ACC112 (cell line): ENCODE results near the gene BCAR1.
"Not testable (repeated sequence)": the region's sequence is repeated elsewhere in the genome, so short reads cannot be mapped to it uniquely, and the experiment has no call there.

Experiments
- H2AFZ ChIP-seq: fragments of 200-600 bp; sonication (generic); one replicate; pipeline ENCODE4 v1.6.0; 2017; ENCODE audit warnings: antibody characterized with exemption, low read length; ENCODE audit not compliant: unreplicated experiment
- H3K27ac ChIP-seq: fragments of 200-600 bp; sonication (generic); 2 replicates; pipeline ENCODE4 v1.5.1; 2014; ENCODE audit warnings: low read depth, mild to moderate bottlenecking, antibody characterized with exemption, low read length, moderate library complexity
- H3K27me3 ChIP-seq: fragments of 200-600 bp; sonication (generic); 2 replicates; pipeline ENCODE4 v1.6.1; 2014; ENCODE audit warnings: mild to moderate bottlenecking, antibody characterized with exemption, low read length, moderate library complexity, mixed read lengths; ENCODE audit not compliant: insufficient read depth
- H3K36me3 ChIP-seq: fragments of 200-600 bp; sonication (generic); 2 replicates; pipeline ENCODE4 v1.6.1; 2016; ENCODE audit warnings: mild to moderate bottlenecking, antibody characterized with exemption, low read length, moderate library complexity, mixed read lengths; ENCODE audit not compliant: insufficient read depth
- H3K4me1 ChIP-seq: fragments of 200-600 bp; sonication (generic); one replicate; pipeline ENCODE4 v1.6.1; 2016; ENCODE audit warnings: low read length, mixed read lengths; ENCODE audit not compliant: insufficient read depth, unreplicated experiment, control insufficient read depth
- H3K4me3 ChIP-seq: fragments of 200-600 bp; sonication (generic); 2 replicates; pipeline ENCODE4 v1.5.1; 2014; ENCODE audit warnings: mild to moderate bottlenecking, low read depth, low read length
- H3K79me2 ChIP-seq: fragments of 200-600 bp; sonication (generic); one replicate; pipeline ENCODE4 v1.6.0; 2016; ENCODE audit warnings: low read length; ENCODE audit not compliant: control insufficient read depth, unreplicated experiment, insufficient read depth

Gene BCAR1

GRCh38 chr16:75208861-75209505 lies 42.4 kb downstream of the BCAR1 start:
- Histone ChIP-seq H3K36me3 (no peaks in the 10 kb centered on the region), H3K27ac (no peak overlapping the region), H2AFZ (no peak overlapping the region), H3K4me3 (no peak overlapping the region), H3K27me3 (no peaks in the 10 kb centered on the region), H3K4me1 (no peaks in the 10 kb centered on the region), H3K79me2 (no peaks in the 10 kb centered on the region)

GRCh38 chr16:75208242-75208825 lies 43.1 kb downstream of the BCAR1 start:
- no peak overlapping the region for H3K27ac ChIP-seq
- H3K36me3 ChIP-seq: no peaks in the 10 kb centered on the region
- H3K4me3 ChIP-seq: no peak overlapping the region
- no peaks in the 10 kb centered on the region for H3K4me1 ChIP-seq
- no peaks in the 10 kb centered on the region for H3K79me2 ChIP-seq
- H3K27me3 ChIP-seq: no peaks in the 10 kb centered on the region
- no peak overlapping the region for H2AFZ ChIP-seq

DNA sequence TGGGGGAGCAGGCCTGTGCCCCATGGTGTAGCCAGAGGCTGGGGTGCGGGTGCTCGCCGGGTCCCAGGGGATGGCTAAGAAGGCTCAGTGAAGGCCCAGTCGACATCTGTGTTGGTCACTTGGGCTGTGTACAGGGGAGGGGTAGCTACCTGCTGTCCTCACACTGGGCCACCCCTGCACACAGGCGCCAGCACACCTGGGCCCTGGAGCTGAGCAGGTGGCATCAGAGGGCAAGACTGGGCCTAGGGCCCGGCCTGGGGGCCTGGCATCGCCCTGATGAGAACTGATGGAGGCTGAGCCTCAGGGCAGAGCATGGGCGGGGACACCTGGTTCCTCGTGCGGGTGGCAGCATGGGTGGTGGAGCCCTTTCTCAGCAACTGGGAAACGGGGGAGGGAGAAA lies 43.6 kb downstream of the BCAR1 start:
- Histone ChIP-seq H3K79me2 (no peaks in the 10 kb centered on the region), H3K27ac (no peak overlapping the region), H3K4me1 (no peaks in the 10 kb centered on the region), H2AFZ (no peak overlapping the region), H3K27me3 (no peaks in the 10 kb centered on the region), H3K36me3 (no peaks in the 10 kb centered on the region), H3K4me3 (no peak overlapping the region)

DNA sequence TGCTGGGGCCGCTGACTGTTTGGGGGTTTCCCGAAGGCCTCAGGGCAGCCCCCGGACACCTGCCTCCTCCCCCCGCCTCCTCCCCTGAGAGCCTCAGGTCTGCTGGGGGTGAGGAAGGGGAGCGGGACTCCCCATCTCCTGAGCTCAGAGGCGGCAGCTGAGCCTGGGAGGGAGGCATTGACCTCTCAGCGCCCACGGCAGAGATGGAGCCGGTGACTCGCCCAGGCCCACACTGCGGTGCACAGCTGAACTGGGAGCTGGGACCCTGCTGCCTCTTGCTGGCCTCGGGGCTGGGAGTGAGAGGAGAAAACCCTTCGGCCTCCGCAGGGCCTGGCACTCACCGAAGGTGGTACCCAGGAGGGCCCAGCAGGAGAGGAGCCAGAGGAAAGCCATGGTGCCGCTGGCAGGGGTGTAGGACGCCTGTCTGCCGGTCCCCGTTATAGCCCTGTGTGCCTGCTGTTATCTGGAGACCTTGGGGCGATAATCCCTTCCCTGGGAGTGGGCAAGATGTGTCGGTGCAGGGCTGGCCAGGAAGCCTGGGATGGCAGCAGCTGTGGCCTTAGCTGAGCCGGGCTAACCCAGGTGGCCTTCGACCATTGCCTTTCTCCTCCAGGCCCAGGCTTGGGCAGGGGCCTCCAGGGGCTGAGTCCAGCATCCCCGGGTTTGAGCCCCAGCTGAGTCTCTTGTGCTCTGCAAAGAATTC lies 44.5 kb downstream of the BCAR1 start, which contains the start of gene CTRB2:
Gene CTRB2, minus strand, starts transcription at position 413 of the 703 bp plus-strand sequence. Its CDS starts 20 bp downstream, at position 393.
- H3K4me1 ChIP-seq: no peaks in the 10 kb centered on the region
- H3K27me3 ChIP-seq: no peaks in the 10 kb centered on the region
- no peak within 1 kb of the TSS for H2AFZ ChIP-seq
- H3K79me2 ChIP-seq: no peaks in the 10 kb centered on the region
- H3K4me3 ChIP-seq: no peak within 1 kb of the TSS
- no peaks in the 10 kb centered on the region for H3K36me3 ChIP-seq
- H3K27ac ChIP-seq: no peak within 1 kb of the TSS

DNA sequence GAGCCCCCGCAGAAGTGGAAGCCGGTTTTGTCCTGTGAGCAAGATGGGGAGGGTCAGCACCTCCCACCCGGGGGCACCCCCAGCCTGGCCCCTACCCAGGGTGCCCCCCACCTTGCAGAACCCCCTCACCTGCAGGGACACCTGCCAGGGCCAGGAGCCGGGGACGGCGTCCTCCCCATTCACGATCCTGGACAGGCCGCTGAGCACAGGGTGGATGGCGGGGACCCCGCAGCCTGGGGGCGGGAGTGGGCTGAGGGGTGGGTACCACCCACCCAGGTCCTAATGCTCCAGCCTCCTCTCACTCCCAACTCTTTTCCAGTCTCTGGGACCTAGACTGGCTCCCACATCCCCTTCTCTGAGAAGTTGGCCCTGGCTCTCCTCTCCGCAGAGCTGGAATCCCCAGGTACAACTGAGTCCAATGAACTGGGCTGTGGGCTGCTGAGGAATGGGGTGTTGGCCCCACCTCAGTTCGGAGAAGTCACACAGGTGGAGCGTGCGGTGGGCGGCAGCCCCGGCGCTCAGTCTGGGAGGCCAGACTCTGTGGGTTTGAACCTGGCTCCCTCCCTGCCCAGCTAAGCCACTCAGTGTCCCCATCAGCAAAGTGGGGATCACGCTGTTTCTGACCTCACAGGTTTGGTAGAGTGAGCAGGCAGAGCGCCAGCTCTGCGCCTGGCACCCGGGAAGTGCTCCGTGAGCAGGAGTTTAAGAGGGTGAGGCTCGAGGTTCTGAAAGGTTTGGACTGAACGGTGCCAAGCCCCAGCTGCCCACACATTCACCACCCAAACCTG lies 45.3 kb downstream of the BCAR1 start:
- H3K79me2 ChIP-seq, H3K4me3 ChIP-seq, H3K4me1 ChIP-seq, H3K27ac ChIP-seq, H3K27me3 ChIP-seq, H3K36me3 ChIP-seq, H2AFZ ChIP-seq: not testable (repeated sequence)

- not testable (repeated sequence) for H3K4me3 ChIP-seq, H3K27ac ChIP-seq, H2AFZ ChIP-seq, H3K27me3 ChIP-seq, H3K36me3 ChIP-seq, H3K4me1 ChIP-seq, H3K79me2 ChIP-seq
Measured at GRCh38 chr16:75205438-75205837, 46.0 kb downstream of the BCAR1 start.

DNA sequence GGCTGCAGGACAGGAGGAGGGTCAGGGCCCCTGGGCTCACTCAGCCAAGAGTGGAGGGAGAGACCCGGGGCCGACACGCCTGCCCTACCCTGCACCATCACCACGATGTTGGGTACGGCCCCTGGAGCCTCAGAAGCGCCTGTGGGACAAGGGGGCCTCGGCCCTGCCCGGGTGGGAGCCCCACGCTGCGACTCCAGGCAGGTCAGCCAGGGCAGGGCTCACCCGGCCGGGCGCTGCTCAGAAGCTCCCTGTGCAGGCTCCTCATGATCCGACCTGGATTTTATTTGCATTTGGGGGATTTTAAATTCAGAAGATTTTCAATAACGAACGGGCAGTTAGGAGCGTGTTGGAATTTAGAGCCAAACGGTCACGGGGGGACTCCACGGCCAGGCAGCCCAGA lies 46.5 kb downstream of the BCAR1 start:
- H3K27ac ChIP-seq, H3K79me2 ChIP-seq, H3K36me3 ChIP-seq, H3K4me1 ChIP-seq, H3K4me3 ChIP-seq, H2AFZ ChIP-seq, H3K27me3 ChIP-seq: not testable (repeated sequence)

DNA sequence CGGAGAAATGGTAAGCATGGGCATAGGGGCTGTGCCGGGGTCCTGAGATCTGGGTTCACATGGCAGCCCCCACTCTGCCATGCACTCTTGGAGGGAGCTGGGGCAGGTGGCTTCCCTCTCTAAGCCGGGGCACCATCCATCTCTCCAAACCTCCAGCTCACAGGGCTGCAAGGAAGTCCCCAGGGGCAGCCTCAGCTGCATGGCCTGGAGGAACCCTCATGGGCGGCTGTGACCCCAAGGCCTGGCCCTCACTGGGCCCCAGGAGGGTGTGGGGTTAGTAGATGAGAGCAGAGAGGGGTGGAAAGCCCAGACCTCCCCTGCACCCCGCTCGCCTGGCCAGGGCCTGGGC lies 47.0 kb downstream of the BCAR1 start:
- Histone ChIP-seq H3K27ac (no peak overlapping the region), H3K79me2 (no peaks in the 10 kb centered on the region), H3K27me3 (no peaks in the 10 kb centered on the region), H3K4me1 (no peaks in the 10 kb centered on the region), H3K36me3 (no peaks in the 10 kb centered on the region), H3K4me3 (no peak overlapping the region), H2AFZ (no peak overlapping the region)

GRCh38 chr16:75203667-75204409 lies 47.6 kb downstream of the BCAR1 start:
- H3K4me1 ChIP-seq: no peaks in the 10 kb centered on the region
- no peaks in the 10 kb centered on the region for H3K79me2 ChIP-seq
- no peak overlapping the region for H3K4me3 ChIP-seq
- no peak overlapping the region for H2AFZ ChIP-seq
- H3K36me3 ChIP-seq: no peaks in the 10 kb centered on the region
- no peaks in the 10 kb centered on the region for H3K27me3 ChIP-seq
- no peak overlapping the region for H3K27ac ChIP-seq

DNA sequence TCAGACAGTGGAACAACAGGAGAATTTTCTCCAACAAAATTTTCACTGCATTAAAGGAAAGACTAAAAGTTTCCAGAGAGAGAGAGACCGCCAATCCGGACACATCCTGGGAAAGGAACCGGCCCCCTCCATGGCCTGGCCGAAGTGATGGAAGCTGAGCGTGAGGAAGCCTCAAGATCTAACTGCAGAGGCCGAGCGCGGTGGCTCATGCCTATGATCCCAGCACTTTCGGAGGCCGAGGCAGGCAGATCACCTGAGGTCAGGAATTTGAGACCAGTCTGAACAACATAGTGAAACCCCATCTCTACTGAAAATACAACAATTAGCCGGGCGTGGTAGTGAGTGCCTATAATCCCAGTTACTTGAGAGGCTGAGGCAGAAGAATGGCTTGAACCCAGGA lies 48.3 kb downstream of the BCAR1 start:
- Histone ChIP-seq H2AFZ (no peak overlapping the region), H3K27ac (no peak overlapping the region), H3K79me2 (no peaks in the 10 kb centered on the region), H3K36me3 (no peaks in the 10 kb centered on the region), H3K27me3 (peaks cover 3% of the 10 kb centered on the region), H3K4me1 (peaks cover 4% of the 10 kb centered on the region), H3K4me3 (no peak overlapping the region)
